ENCODE data around the gene AMDHD1. TPM values are rescaled to one million over a fixed set of nuclear protein-coding genes. Genes with fewer than 3 reads are reported as not detected.
A peak's percentile ranks its signal among the peaks of the same experiment; 100 is the strongest.

Gene AMDHD1
- total and polyA plus RNA-seq, 2 of the 4 experiments (the other 2 are of a cell fraction): under 0.01 TPM; not detected in 1

DNA sequence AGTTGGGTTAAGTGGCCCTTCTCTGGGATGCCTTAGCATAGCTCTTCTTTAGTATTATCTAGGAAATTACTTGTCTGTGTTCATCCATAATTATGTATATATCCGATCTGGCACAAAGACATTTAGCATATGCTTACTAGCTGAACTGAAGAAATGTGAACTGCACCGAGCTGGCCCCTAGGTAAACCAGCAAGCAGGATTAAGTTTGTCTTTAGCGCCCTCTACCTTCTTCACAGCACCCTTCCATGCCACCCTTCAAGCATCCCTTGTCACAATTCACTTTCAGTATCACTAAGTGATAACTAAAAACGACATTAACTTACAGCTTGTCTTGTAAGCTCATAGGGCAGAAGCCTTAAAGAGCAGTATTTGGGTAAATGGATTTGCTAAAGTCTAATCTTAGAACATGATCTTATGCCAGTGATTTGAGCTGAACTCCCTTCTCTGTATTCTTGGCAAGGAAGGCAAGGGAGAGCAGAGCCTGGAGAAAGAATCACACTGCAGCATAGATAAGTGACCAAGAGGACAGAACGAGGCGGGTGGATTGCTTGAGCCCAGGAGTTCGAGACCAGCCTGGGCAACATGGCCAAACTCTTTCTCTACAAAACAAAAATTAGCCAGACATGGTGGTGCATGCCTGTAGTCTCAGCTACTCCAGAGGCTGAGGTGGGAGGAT is 55.6 kb downstream of the AMDHD1 start:
- Histone ChIP-seq H3K23ac (ENCODE audit: low read depth, low read length) (no peak overlapping the region), H2AFZ (replicated peaks; ENCODE audit: low read length, poor library complexity) (no peak overlapping the region), H3K27me3 (ENCODE audit: control insufficient read depth, insufficient read depth, low read length) (no peaks in the 10 kb centered on the region), H2BK5ac (ENCODE audit: low read depth, low read length, poor library complexity, severe bottlenecking) (no peak overlapping the region), H3K9me3 (ENCODE audit: control insufficient read depth, insufficient read depth, low read length) (no peaks in the 10 kb centered on the region), H4K8ac (ENCODE audit: low read depth in 2 of 2, low read length in 2 of 2) (no peak overlapping the region), H3K9me1 (ENCODE audit: insufficient read depth, low read length) (no peaks in the 10 kb centered on the region; the same call in 1 of the 2 replicates), H4K5ac (ENCODE audit: low read depth, low read length) (no peak overlapping the region), H3K14ac (replicated peaks; ENCODE audit: low read depth, low read length) (no peak overlapping the region), H2BK20ac (ENCODE audit: low read depth, low read length) (no peak overlapping the region), H2AK9ac (replicated peaks; ENCODE audit: low read depth, low read length, poor library complexity) (no peak overlapping the region), H3K4me1 (ENCODE audit: control insufficient read depth, insufficient read depth, low read length) (no peaks in the 10 kb centered on the region), H3K4ac (ENCODE audit: low read depth, low read length) (no peak overlapping the region), H3K9ac (ENCODE audit: low read depth, low read length) (no peak overlapping the region), H3K36me3 (ENCODE audit: control insufficient read depth, insufficient read depth, low read length) (peaks cover 6% of the 10 kb centered on the region; the same call in 1 of the 2 replicates), H3K4me3 (ENCODE audit: insufficient read depth, low read depth, low read length) (no peak overlapping the region), H3K79me1 (ENCODE audit: low read depth in 1 of 2, low read length in 2 of 2) (no peaks in the 10 kb centered on the region), H4K91ac (ENCODE audit: insufficient read depth, low read depth, low read length) (no peak overlapping the region), H4K20me1 (ENCODE audit: insufficient read depth, low read length) (no peaks in the 10 kb centered on the region), H2BK120ac (ENCODE audit: low read depth, low read length) (no peak overlapping the region), H2AK5ac (ENCODE audit: low read depth, low read length) (no peak overlapping the region), H3K27ac (ENCODE audit: insufficient read depth, low read length) (no peak overlapping the region), H3K18ac (ENCODE audit: low read depth, low read length) (no peak overlapping the region), H2BK15ac (ENCODE audit: low read depth, low read length) (no peak overlapping the region), H3K4me2 (ENCODE audit: low read depth, low read length) (no peak overlapping the region), H3K56ac (ENCODE audit: extremely low read depth, insufficient read depth, low read length) (no peak overlapping the region)
- CTCF ChIA-PET: interaction anchor here (0.6 to 3.0 kb wide), 9 partner anchors 9 to 518 kb away, joined by 3 to 11 read pairs (median 5); no protein-coding TSS in a partner anchor
- no peak for TF ChIP-seq CEBPB (IDR thresholded peaks at IDR 0.05; ENCODE audit: low read depth, low read length)
- TF ChIP-seq FOS (IDR thresholded peaks at IDR 0.05; ENCODE audit: low read depth, low read length): no peak
- TF ChIP-seq, protein P1, sequence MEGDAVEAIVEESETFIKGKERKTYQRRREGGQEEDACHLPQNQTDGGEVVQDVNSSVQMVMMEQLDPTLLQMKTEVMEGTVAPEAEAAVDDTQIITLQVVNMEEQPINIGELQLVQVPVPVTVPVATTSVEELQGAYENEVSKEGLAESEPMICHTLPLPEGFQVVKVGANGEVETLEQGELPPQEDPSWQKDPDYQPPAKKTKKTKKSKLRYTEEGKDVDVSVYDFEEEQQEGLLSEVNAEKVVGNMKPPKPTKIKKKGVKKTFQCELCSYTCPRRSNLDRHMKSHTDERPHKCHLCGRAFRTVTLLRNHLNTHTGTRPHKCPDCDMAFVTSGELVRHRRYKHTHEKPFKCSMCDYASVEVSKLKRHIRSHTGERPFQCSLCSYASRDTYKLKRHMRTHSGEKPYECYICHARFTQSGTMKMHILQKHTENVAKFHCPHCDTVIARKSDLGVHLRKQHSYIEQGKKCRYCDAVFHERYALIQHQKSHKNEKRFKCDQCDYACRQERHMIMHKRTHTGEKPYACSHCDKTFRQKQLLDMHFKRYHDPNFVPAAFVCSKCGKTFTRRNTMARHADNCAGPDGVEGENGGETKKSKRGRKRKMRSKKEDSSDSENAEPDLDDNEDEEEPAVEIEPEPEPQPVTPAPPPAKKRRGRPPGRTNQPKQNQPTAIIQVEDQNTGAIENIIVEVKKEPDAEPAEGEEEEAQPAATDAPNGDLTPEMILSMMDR (conservative IDR thresholded peaks at IDR 0.05; ENCODE audit: low read depth, low read length): peak; percentile 63
- no peak for TF ChIP-seq BHLHE40 (IDR thresholded peaks at IDR 0.05; ENCODE audit: low read depth, low read length)
- peak; percentile 65 for TF ChIP-seq RAD21 (IDR thresholded peaks at IDR 0.05; ENCODE audit: low read length)
- peak; percentile 46 for TF ChIP-seq SMC3 (IDR thresholded peaks at IDR 0.05; ENCODE audit: low read depth, low read length)
- intact Hi-C loops (cut with micrococcal nuclease): loop anchor here (1.0 to 2.0 kb wide), 3 partner anchors 80 to 416 kb away; no protein-coding TSS in a partner anchor
- no TSS peak for BruUV-seq (replicated peaks)
- dilution Hi-C loops (cut with HindIII; ENCODE audit: low sequenced_read_pairs, unreplicated experiment): no loop called here
- ATAC-seq (ENCODE audit: low read depth): peak; percentile 94
- POLR2A ChIA-PET (ENCODE audit: unreplicated experiment): no interaction called here
- WGBS, 2 experiments (ENCODE audit: extremely low coverage in 2 of 2, insufficient read length in 1 of 2): no CpG with 5 or more reads among the region's 7 CpGs
- peak; percentile 61 for DNase-seq
- in situ Hi-C loops (cut with MboI; ENCODE audit: low sequenced_read_pairs): no loop called here
